MCF 10A (cell line): Measurements from ENCODE around the gene SPON1. TPM values are rescaled to one million over a fixed set of nuclear protein-coding genes. Genes with fewer than 3 reads are reported as not detected.

Experiments used
- BruUV-seq: library from RNA; stranded (reverse); fragments of 400-500 nt; replicated peaks from 2 replicates; lab custom pipeline; 2021; lab: Mats Ljungman, UMichigan
- CTCF ChIA-PET: fragments of 300-600 bp; sonication (Branson Sonifier 250); formaldehyde crosslinking; extraction: SDS; loops from one replicate; lab custom pipeline; 2021; ENCODE audit warnings: antibody characterized with exemption, inconsistent platforms; lab: Yijun Ruan, JAX
- POLR2A ChIA-PET: fragments of 300-600, 350-650 bp; sonication (Branson Sonifier 250); formaldehyde crosslinking; extraction: SDS; loops from one replicate; lab custom pipeline; 2020; ENCODE audit warnings: antibody characterized with exemption, inconsistent platforms; lab: Yijun Ruan, JAX
- DNase-seq: peaks from one replicate; pipeline ENCODE4 v3.0.0-alpha.2; 2018; ENCODE audit not compliant: unreplicated experiment
- H3K27ac Mint-ChIP-seq: one replicate; pipeline ENCODE4 v1.8.0; 2022; ENCODE audit warnings: mild to moderate bottlenecking, low read depth, mixed read lengths; ENCODE audit not compliant: unreplicated experiment
- H3K27me3 Mint-ChIP-seq: one replicate; pipeline ENCODE4 v1.8.0; 2022; ENCODE audit warnings: mixed read lengths; ENCODE audit not compliant: insufficient read depth, unreplicated experiment
- H3K36me3 Mint-ChIP-seq: one replicate; pipeline ENCODE4 v1.8.0; 2022; ENCODE audit warnings: mild to moderate bottlenecking, moderate library complexity, mixed read lengths; ENCODE audit not compliant: insufficient read depth, unreplicated experiment
- H3K4me1 Mint-ChIP-seq: one replicate; pipeline ENCODE4 v1.8.0; 2022; ENCODE audit warnings: mixed read lengths; ENCODE audit not compliant: insufficient read depth, unreplicated experiment
- H3K4me3 Mint-ChIP-seq: one replicate; pipeline ENCODE4 v1.8.0; 2022; ENCODE audit warnings: mild to moderate bottlenecking, moderate library complexity, mixed read lengths; ENCODE audit not compliant: unreplicated experiment
- H3K9me3 Mint-ChIP-seq: one replicate; pipeline ENCODE4 v1.8.0; 2022; ENCODE audit warnings: mixed read lengths; ENCODE audit not compliant: unreplicated experiment
- intact Hi-C: fragments of 100-400 bp; cut with micrococcal nuclease; formaldehyde crosslinking; loops from 2 replicates; pipeline ENCODE4 v1.14.1; 2022
- total RNA-seq: library from RNA; stranded (reverse); gene quantifications from 2 replicates; pipeline ENCODE4 v1.2.3, GENCODE V29; 2022
- TF ChIP-seq, protein P1 (sequence below): fragments of 200-600 bp; IDR thresholded peaks from one replicate; pipeline ENCODE4 v1.8.0; 2022; ENCODE audit warnings: antibody characterized with exemption, mild to moderate bottlenecking; ENCODE audit not compliant: unreplicated experiment

Gene SPON1
- total RNA-seq, 1 experiment from 2014 or later, result not detected

- no peak for DNase-seq
- intact Hi-C loops, result no loop called here
- H3K4me3 Mint-ChIP-seq, result no peak overlapping the region
- H3K36me3 Mint-ChIP-seq, result no peaks in the 10 kb centered on the region
- H3K27me3 Mint-ChIP-seq, result peaks cover 29% of the 10 kb centered on the region
- H3K9me3 Mint-ChIP-seq, result peaks cover 6% of the 10 kb centered on the region
- H3K27ac Mint-ChIP-seq, result no peak overlapping the region
- ChIA-PET CTCF (interaction anchor here (0.6 kb wide), 2 partner anchors 125 to 273 kb away, joined by 3 to 4 read pairs; no protein-coding TSS in a partner anchor), POLR2A (no interaction called here)
- TF ChIP-seq, protein P1, sequence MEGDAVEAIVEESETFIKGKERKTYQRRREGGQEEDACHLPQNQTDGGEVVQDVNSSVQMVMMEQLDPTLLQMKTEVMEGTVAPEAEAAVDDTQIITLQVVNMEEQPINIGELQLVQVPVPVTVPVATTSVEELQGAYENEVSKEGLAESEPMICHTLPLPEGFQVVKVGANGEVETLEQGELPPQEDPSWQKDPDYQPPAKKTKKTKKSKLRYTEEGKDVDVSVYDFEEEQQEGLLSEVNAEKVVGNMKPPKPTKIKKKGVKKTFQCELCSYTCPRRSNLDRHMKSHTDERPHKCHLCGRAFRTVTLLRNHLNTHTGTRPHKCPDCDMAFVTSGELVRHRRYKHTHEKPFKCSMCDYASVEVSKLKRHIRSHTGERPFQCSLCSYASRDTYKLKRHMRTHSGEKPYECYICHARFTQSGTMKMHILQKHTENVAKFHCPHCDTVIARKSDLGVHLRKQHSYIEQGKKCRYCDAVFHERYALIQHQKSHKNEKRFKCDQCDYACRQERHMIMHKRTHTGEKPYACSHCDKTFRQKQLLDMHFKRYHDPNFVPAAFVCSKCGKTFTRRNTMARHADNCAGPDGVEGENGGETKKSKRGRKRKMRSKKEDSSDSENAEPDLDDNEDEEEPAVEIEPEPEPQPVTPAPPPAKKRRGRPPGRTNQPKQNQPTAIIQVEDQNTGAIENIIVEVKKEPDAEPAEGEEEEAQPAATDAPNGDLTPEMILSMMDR, result no peak
- H3K4me1 Mint-ChIP-seq, result no peaks in the 10 kb centered on the region
- BruUV-seq, result no TSS peak
These were observed 240.0 kb downstream of the SPON1 start for GRCh38 chr11:14202251-14203196.

- ChIA-PET CTCF (interaction anchor here (1.5 kb wide), 1 partner anchor 55 kb away, joined by 3 read pairs; no protein-coding TSS in a partner anchor), POLR2A (no interaction called here)
- DNase-seq, result no peak
- peaks cover 29% of the 10 kb centered on the region for H3K27me3 Mint-ChIP-seq
- H3K4me3 Mint-ChIP-seq, result no peak overlapping the region
- peaks cover 6% of the 10 kb centered on the region for H3K9me3 Mint-ChIP-seq
- H3K4me1 Mint-ChIP-seq, result no peaks in the 10 kb centered on the region
- H3K27ac Mint-ChIP-seq, result no peak overlapping the region
- H3K36me3 Mint-ChIP-seq, result no peaks in the 10 kb centered on the region
- no TSS peak for BruUV-seq
- TF ChIP-seq, protein P1, result no peak
- intact Hi-C loops, result no loop called here
These were observed 240.8 kb downstream of the SPON1 start for GRCh38 chr11:14203321-14203720.

- Mint-ChIP-seq H3K4me1 (no peaks in the 10 kb centered on the region), H3K4me3 (no peak overlapping the region), H3K9me3 (no peaks in the 10 kb centered on the region), H3K27ac (no peak overlapping the region), H3K36me3 (peaks cover 6% of the 10 kb centered on the region), H3K27me3 (peaks cover 49% of the 10 kb centered on the region)
- ChIA-PET POLR2A (interaction anchor here (0.6 to 0.9 kb wide), 3 partner anchors 9 to 249 kb away, joined by 3 to 4 read pairs (median 3); no protein-coding TSS in a partner anchor), CTCF (interaction anchor here (0.6 to 0.8 kb wide), 3 partner anchors 129 to 443 kb away, joined by 3 read pairs; no protein-coding TSS in a partner anchor)
- DNase-seq, result no peak
- BruUV-seq, result no TSS peak
- intact Hi-C loops, result no loop called here
- TF ChIP-seq, protein P1, result no peak
These were observed 250.5 kb downstream of the SPON1 start for GRCh38 chr11:14212986-14213385.

- H3K36me3 Mint-ChIP-seq, result no peaks in the 10 kb centered on the region
- DNase-seq, result no peak
- H3K4me1 Mint-ChIP-seq, result no peaks in the 10 kb centered on the region
- H3K4me3 Mint-ChIP-seq, result no peak overlapping the region
- H3K27me3 Mint-ChIP-seq, result peaks cover 61% of the 10 kb centered on the region
- no TSS peak for BruUV-seq
- POLR2A ChIA-PET, result no interaction called here
- intact Hi-C loops, result no loop called here
- H3K27ac Mint-ChIP-seq, result no peak overlapping the region
- CTCF ChIA-PET, result interaction anchor here (0.6 to 1.0 kb wide), 2 partner anchors 16 to 50 kb away, joined by 3 read pairs; no protein-coding TSS in a partner anchor
- TF ChIP-seq, protein P1, result no peak
- no peaks in the 10 kb centered on the region for H3K9me3 Mint-ChIP-seq
These were observed 256.2 kb downstream of the SPON1 start for GRCh38 chr11:14218728-14219127.
